ENCODE data around the gene OR11A1.

The OR11A1 gene

DNA sequence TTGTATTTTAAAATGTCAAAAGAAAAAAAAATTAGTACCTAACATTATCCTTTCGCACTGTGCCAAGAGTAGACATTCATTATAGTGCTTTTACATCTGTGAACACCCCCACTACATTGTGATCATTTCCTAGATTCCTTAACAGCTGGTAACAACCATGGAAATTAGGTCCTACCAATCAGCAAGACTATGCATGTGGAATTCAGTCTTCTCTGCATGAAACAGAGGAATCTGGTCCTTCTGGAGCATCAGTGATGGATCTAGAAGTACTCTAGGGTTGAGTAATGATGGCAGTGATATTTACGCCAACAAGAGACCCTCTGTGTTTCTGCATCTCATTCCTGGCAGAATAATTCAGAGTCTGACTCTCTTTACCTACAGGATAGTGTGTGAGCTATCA lies 32.7 kb downstream of the OR11A1 start:
- no peak overlapping the region for H3K27ac ChIP-seq
- DNase-seq (ENCODE audit: low spot score), result no peak
- TF ChIP-seq, protein P1, sequence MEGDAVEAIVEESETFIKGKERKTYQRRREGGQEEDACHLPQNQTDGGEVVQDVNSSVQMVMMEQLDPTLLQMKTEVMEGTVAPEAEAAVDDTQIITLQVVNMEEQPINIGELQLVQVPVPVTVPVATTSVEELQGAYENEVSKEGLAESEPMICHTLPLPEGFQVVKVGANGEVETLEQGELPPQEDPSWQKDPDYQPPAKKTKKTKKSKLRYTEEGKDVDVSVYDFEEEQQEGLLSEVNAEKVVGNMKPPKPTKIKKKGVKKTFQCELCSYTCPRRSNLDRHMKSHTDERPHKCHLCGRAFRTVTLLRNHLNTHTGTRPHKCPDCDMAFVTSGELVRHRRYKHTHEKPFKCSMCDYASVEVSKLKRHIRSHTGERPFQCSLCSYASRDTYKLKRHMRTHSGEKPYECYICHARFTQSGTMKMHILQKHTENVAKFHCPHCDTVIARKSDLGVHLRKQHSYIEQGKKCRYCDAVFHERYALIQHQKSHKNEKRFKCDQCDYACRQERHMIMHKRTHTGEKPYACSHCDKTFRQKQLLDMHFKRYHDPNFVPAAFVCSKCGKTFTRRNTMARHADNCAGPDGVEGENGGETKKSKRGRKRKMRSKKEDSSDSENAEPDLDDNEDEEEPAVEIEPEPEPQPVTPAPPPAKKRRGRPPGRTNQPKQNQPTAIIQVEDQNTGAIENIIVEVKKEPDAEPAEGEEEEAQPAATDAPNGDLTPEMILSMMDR (conservative IDR thresholded peaks at IDR 0.05; ENCODE audit: low read depth), result no peak
- CTCF ChIA-PET, result no interaction called here
- POLR2A ChIA-PET (ENCODE audit: low non-redundant PET), result no interaction called here

DNA sequence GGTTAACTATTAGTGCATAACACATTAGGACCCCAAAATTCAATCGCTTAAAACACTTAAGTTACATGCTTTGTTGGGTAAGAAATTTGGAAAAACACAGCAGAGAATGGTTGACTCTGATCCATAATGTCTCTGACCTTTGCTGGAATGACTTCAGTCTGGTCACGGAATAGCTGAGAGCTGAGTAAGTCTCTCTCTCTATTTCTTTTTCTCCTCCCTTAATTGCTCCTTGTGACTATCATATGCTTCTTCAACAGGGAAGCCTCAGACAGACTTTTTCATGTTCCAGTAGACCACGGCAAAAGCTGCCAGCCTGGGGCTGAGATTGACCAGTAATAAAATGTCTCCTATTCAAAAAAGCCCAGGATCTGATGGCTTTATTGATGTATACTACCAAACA lies 37.4 kb downstream of the OR11A1 start:
- TF ChIP-seq, protein P1 (conservative IDR thresholded peaks at IDR 0.05; ENCODE audit: low read depth), result no peak
- ChIA-PET CTCF (no interaction called here), POLR2A (ENCODE audit: low non-redundant PET) (no interaction called here)
- DNase-seq (ENCODE audit: low spot score), result no peak
- H3K27ac ChIP-seq, result no peak overlapping the region

GRCh38 chr6:29414588-29414987 lies 42.3 kb downstream of the OR11A1 start, which contains the start of gene OR12D1:
TSS of gene OR12D1 (plus strand) at chr6:29414928.
- DNase-seq (ENCODE audit: low spot score), result peak; percentile 4
- CTCF ChIA-PET, result interaction anchor here (0.8 kb wide), 1 partner anchor 174 kb away, joined by 3 read pairs; no protein-coding TSS in a partner anchor
- POLR2A ChIA-PET (ENCODE audit: low non-redundant PET), result no interaction called here
- H3K27ac ChIP-seq, result no peak within 1 kb of the TSS
- TF ChIP-seq, protein P1 (conservative IDR thresholded peaks at IDR 0.05; ENCODE audit: low read depth), result no peak

DNA sequence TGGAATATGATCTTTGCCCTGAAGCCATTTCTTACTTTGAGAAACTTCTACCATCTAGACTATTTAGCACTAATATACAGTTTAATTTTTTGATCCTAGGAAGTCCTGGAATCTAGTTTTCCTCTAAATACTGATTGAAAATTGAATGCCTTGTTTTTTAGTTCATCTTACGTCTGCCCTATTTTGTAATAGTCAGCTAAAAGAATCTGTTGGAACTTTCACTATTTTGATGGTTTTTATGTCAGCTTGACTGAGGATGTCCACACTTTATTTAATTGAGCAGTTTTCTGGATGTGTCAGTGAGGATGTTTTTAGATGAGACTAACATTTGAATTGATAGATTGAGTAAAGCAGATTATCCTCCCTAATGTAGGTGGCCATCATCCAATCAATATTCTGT lies 53.1 kb downstream of the OR11A1 start:
- CTCF ChIA-PET, result no interaction called here
- TF ChIP-seq, protein P1 (conservative IDR thresholded peaks at IDR 0.05; ENCODE audit: low read depth), result no peak
- POLR2A ChIA-PET (ENCODE audit: low non-redundant PET), result no interaction called here
- no peak for DNase-seq (ENCODE audit: low spot score)
- no peak overlapping the region for H3K27ac ChIP-seq

DNA sequence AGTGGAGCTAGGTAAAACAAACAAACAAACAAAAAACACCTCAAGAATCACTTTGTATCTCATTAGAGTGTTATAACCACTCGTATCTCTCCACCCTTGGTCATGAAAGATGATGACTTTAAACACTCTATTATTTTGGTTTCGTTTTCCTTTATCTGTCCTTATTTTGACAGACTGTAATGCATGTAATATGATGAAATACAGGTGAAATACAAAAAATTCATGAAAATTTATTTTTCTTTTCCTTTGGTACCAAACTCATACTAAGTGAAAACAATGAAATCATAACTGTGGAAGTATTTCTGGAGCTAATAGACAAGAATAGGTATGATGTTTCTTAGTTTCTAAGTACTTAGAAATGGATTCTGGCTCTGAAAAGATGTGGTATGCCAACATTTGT lies 57.3 kb downstream of the OR11A1 start:
- CTCF ChIA-PET, result no interaction called here
- POLR2A ChIA-PET (ENCODE audit: low non-redundant PET), result no interaction called here
- H3K27ac ChIP-seq, result no peak overlapping the region
- TF ChIP-seq, protein P1 (conservative IDR thresholded peaks at IDR 0.05; ENCODE audit: low read depth), result no peak
- DNase-seq (ENCODE audit: low spot score), result no peak

DNA sequence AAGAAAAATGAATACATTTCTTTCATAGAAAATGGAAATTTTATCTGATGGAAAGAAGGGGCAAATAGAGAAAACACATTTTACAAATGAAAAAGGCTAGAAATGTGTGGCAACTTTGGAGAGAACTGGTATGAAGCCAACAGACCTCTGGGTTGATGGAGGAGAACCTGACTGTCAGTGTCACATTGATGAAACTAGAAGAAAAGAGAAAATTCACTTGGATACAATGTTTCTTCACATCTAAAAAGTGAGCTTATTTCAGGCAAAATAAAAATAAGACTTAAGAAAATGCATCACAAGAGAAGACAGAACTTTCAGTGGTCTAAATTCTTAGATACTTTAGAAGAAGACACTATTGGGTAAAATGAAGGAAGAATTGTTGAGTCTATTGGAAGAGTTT lies 61.5 kb downstream of the OR11A1 start, which contains the start of gene OR12D2:
TSS of gene OR12D2 (plus strand) at position 301 of the 400 bp plus-strand sequence. CDS start 1,069 bp downstream, outside the sequence.
- no peak within 1 kb of the TSS for H3K27ac ChIP-seq
- DNase-seq (ENCODE audit: low spot score), result no peak
- POLR2A ChIA-PET (ENCODE audit: low non-redundant PET), result no interaction called here
- TF ChIP-seq, protein P1 (conservative IDR thresholded peaks at IDR 0.05; ENCODE audit: low read depth), result no peak
- CTCF ChIA-PET, result interaction anchor here (0.5 kb wide), 1 partner anchor 18 kb away, joined by 3 read pairs; no protein-coding TSS in a partner anchor

- CTCF ChIA-PET, result no interaction called here
- H3K27ac ChIP-seq, result no peak overlapping the region
- TF ChIP-seq, protein P1 (conservative IDR thresholded peaks at IDR 0.05; ENCODE audit: low read depth), result no peak
- DNase-seq (ENCODE audit: low spot score), result no peak
- POLR2A ChIA-PET (ENCODE audit: low non-redundant PET), result no interaction called here
Measured at GRCh38 chr6:29388533-29388932, 68.3 kb downstream of the OR11A1 start.

Data from RWPE1 (cell line).